ENCODE results near the gene MBD2. TPM values are rescaled to one million over a fixed set of nuclear protein-coding genes. Genes with fewer than 3 reads are reported as not detected.

The MBD2 gene
- total RNA-seq, 1 donor from 2014 or later = 102 TPM

DNA sequence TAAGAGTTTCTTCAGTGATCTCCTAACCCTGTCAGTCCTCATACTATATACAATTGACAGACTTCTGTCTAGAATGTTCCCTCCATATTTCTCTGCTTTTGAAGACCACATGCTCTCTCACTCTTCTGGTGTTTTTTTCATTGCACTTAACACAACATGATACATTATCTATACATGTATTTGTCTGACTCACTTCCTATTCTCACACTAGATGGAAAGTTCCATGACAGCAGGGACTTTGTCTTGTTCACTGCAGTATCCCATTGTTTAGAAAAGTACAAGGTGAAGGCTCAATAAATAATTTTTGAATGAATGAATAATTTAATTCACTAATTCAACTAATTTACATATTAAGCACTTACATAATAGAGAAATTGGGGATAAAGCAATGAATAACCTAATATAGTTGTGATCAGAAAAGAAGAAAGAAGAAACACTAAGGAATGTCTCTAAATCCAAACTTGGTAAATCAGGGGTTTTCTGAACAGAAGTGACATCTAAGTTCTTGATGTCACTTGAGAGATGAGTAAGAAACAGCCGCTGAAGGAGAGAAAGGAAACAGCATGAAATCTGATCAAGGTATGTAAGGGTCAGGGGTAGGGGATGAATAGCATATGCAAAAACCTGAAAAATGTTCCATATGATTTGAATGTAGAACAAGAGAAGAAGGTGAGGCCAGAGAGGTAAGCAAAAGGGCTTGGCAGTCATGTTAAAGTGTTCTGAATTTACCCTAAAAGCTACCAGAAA lies 42.4 kb downstream of the MBD2 start:
- TF ChIP-seq CTCF (IDR thresholded peaks at IDR 0.05) = no peak
- intact Hi-C loops (cut with DNase I) = no loop called here
- no peaks in the 10 kb centered on the region for H3K4me1 ChIP-seq
- H3K4me3 ChIP-seq = no peak overlapping the region
- H3K27ac ChIP-seq = no peak overlapping the region
- DNase-seq (no peak), ATAC-seq (no peak)
- peaks cover 30% of the 10 kb centered on the region for H3K36me3 ChIP-seq
- H3K9me3 ChIP-seq = no peaks in the 10 kb centered on the region
- H3K27me3 ChIP-seq (ENCODE audit: low read depth) = no peaks in the 10 kb centered on the region

GRCh38 chr18:54173980-54174630 lies 50.4 kb downstream of the MBD2 start:
- ATAC-seq (no peak), DNase-seq (no peak)
- Histone ChIP-seq H3K9me3 (no peaks in the 10 kb centered on the region), H3K4me3 (no peak overlapping the region), H3K4me1 (no peaks in the 10 kb centered on the region), H3K36me3 (peaks cover 10% of the 10 kb centered on the region), H3K27ac (no peak overlapping the region), H3K27me3 (ENCODE audit: low read depth) (no peaks in the 10 kb centered on the region)
- no peak for TF ChIP-seq CTCF (IDR thresholded peaks at IDR 0.05)
- intact Hi-C loops (cut with DNase I) = no loop called here

DNA sequence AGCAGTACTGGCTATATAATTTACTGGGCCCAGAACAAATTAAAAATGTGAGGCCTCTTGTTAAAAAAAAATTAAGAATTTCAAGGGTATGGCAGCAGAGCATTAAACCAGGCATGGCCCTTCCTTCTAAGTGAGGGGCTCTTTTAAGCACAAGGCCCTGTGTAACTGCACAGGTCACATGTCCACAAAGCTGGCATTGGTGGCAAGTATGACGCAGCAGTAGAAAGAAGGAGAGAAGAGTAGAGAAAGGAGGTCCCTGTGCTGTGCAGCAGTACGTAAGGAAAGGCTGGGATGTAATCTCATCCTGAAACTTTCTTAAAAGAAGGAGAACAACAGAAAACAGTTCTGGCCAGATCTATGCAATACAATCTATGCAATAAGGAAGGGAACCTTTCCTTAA lies 51.2 kb downstream of the MBD2 start:
- TF ChIP-seq CTCF (IDR thresholded peaks at IDR 0.05) = no peak
- no peak for DNase-seq
- Histone ChIP-seq H3K27me3 (ENCODE audit: low read depth) (no peaks in the 10 kb centered on the region), H3K36me3 (peaks cover 11% of the 10 kb centered on the region), H3K9me3 (no peaks in the 10 kb centered on the region), H3K27ac (no peak overlapping the region), H3K4me3 (no peak overlapping the region), H3K4me1 (no peaks in the 10 kb centered on the region)
- intact Hi-C loops (cut with DNase I) = no loop called here
- no peak for ATAC-seq

DNA sequence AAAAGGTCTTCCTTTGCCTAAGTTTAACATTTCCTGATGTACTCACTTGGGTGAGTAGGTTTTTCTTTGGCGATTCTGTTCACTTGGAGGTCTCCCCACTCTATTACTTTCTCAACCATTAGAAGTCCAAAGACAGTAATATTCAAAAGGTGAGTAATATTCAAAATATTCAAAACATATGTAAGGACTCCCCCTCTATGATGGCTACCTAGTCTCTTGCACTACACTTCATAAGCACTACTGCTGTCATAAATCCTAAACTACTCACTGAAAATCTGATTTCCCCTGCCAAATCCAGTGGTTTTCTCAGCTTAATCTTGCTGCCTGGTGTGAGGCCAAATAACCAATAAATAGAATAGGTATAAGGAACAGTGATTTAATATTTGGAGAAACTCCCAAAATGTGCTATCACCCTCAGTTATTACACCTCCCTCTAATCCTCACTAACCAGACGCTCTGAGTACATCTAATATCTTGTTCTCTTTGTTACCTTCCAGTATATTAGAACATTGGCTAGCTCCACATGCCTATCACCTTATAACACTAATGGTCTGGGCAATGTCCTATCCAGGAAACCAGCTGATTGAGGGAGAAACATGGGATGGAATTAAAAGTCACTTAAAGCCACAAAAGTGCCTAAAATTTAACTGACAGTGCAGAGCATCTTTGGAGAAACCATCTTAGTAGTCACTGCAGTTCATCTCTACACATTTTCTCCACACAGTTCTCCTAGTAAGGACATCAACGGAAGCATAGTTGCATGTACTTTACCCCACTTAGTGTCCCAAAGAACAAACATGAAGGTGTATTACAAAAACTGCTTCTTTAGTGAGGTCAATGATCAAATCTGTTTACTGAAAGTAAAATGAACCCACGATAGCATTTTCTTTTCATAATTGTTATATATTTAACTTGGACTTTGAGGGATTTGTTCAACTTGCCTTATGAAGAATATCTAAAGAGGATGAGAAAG lies 54.8 kb downstream of the MBD2 start:
- Histone ChIP-seq H3K4me3 (no peak overlapping the region), H3K27me3 (ENCODE audit: low read depth) (no peaks in the 10 kb centered on the region), H3K9me3 (no peaks in the 10 kb centered on the region), H3K36me3 (peaks cover 24% of the 10 kb centered on the region), H3K27ac (no peak overlapping the region), H3K4me1 (no peaks in the 10 kb centered on the region)
- TF ChIP-seq CTCF (IDR thresholded peaks at IDR 0.05) = no peak
- ATAC-seq = no peak
- no peak for DNase-seq
- intact Hi-C loops (cut with DNase I) = no loop called here

DNA sequence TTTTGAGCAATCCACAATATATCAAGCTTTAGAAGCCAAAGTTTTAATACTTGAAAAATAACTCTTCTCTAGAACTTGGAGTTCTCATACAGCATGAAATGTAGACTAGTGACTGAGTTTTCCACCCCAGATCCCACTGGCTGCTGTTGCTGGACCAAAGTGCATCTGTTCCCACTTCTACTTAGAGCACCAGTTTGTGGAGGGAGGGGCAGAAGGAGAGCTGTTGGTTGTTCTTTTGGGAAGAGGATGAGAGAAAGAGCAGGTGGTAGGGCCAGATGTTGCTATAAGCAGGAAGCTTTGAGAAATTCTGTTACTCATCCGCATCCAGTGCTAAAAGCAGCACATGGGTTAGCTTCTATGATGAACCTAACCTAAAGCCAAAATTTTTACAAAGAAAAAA lies 59.0 kb downstream of the MBD2 start:
- DNase-seq (no peak), ATAC-seq (no peak)
- Histone ChIP-seq H3K4me1 (no peaks in the 10 kb centered on the region), H3K27ac (no peak overlapping the region), H3K4me3 (no peak overlapping the region), H3K36me3 (peaks cover 61% of the 10 kb centered on the region), H3K27me3 (ENCODE audit: low read depth) (no peaks in the 10 kb centered on the region), H3K9me3 (no peaks in the 10 kb centered on the region)
- TF ChIP-seq CTCF (IDR thresholded peaks at IDR 0.05) = no peak
- intact Hi-C loops (cut with DNase I) = no loop called here

Measured in lower lobe of right lung (tissue), 2 donors.